Lower leg skin (tissue), 4 donors: Measurements from ENCODE around the gene SPRR2D. TPM values are rescaled to one million over a fixed set of nuclear protein-coding genes. Genes with fewer than 3 reads are reported as not detected.
"Not testable (repeated sequence)": the region's sequence is repeated elsewhere in the genome, so short reads cannot be mapped to it uniquely, and the experiment has no call there.

Experiments
- DNase-seq, 2 donors: peaks; one replicate each; pipeline ENCODE4 v3.0.0-alpha.2; 2019; ENCODE audit warnings: low spot score in 2 of 2
- H3K4me3 ChIP-seq: fragments of 200-600 bp; sonication (generic); 2 replicates; pipeline ENCODE4 v1.5.1; 2017; ENCODE audit warnings: mild to moderate bottlenecking, low read depth; ENCODE audit not compliant: poor library complexity, severe bottlenecking
- POLR2A ChIP-seq, 2 donors: fragments of 450-650 bp; IDR thresholded peaks; one replicate each; pipeline ENCODE4 v1.6.1; 2016 to 2017; ENCODE audit warnings: antibody characterized with exemption in 2 of 2, mild to moderate bottlenecking in 1 of 2, moderate library complexity in 1 of 2
- WGBS, 2 donors: methylation state at CpG; one replicate each; pipeline ENCODE4 v1.1.5; 2018; 5-methylcytosine and 5-hydroxymethylcytosine counted together
- intact Hi-C: fragments of 100-400 bp; cut with DNase I; formaldehyde crosslinking; loops from one replicate; pipeline ENCODE4 v1.15.0; 2023; ENCODE audit warnings: low total_unique reads
- total RNA-seq, 4 donors: library from RNA; depleted of rRNA; stranded (reverse); fragments of >200 nt; gene quantifications; one replicate each; pipeline ENCODE4 v1.1.0, GENCODE V29; 2016
- TF ChIP-seq, protein P1 (sequence below), 3 donors: fragments of 450-650 bp; IDR thresholded peaks; one replicate each; pipeline ENCODE4 v1.5.1; 2016; ENCODE audit warnings: antibody characterized with exemption in 3 of 3, mild to moderate bottlenecking in 3 of 3, moderate library complexity in 2 of 3

The SPRR2D gene
- total RNA-seq, 4 donors from 2014 or later: 1.1 to 148 (median 20.6) TPM

DNA sequence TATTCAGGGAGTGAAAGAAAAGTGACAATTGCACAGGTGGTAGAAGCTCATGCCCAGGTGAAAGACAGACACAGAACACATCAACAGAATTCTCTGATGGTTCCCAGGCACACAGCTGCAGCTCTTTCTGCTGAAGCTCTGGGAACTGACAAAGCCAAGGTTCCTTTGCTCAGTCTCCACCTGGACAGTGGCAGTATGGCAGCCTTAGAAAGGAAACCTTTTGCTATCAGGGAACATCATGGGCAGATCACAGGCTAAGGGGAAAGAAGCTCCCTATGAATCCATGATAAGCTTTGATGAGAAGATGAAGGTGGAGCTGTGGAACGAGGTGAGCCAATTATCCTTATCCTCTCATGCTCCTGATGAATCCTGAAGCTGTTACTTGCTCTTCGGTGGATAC, 29.3 kb upstream of the SPRR2D start:
- H3K4me3 ChIP-seq: no peak overlapping the region
- no peak for TF ChIP-seq POLR2A (IDR thresholded peaks at IDR 0.05)
- TF ChIP-seq, protein P1, sequence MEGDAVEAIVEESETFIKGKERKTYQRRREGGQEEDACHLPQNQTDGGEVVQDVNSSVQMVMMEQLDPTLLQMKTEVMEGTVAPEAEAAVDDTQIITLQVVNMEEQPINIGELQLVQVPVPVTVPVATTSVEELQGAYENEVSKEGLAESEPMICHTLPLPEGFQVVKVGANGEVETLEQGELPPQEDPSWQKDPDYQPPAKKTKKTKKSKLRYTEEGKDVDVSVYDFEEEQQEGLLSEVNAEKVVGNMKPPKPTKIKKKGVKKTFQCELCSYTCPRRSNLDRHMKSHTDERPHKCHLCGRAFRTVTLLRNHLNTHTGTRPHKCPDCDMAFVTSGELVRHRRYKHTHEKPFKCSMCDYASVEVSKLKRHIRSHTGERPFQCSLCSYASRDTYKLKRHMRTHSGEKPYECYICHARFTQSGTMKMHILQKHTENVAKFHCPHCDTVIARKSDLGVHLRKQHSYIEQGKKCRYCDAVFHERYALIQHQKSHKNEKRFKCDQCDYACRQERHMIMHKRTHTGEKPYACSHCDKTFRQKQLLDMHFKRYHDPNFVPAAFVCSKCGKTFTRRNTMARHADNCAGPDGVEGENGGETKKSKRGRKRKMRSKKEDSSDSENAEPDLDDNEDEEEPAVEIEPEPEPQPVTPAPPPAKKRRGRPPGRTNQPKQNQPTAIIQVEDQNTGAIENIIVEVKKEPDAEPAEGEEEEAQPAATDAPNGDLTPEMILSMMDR (IDR thresholded peaks at IDR 0.05): no peak
- no peak for DNase-seq
- intact Hi-C loops: no loop called here
- 66 to 77% methylated on average over 2 of the region's 2 CpGs for WGBS, 2 donors

DNA sequence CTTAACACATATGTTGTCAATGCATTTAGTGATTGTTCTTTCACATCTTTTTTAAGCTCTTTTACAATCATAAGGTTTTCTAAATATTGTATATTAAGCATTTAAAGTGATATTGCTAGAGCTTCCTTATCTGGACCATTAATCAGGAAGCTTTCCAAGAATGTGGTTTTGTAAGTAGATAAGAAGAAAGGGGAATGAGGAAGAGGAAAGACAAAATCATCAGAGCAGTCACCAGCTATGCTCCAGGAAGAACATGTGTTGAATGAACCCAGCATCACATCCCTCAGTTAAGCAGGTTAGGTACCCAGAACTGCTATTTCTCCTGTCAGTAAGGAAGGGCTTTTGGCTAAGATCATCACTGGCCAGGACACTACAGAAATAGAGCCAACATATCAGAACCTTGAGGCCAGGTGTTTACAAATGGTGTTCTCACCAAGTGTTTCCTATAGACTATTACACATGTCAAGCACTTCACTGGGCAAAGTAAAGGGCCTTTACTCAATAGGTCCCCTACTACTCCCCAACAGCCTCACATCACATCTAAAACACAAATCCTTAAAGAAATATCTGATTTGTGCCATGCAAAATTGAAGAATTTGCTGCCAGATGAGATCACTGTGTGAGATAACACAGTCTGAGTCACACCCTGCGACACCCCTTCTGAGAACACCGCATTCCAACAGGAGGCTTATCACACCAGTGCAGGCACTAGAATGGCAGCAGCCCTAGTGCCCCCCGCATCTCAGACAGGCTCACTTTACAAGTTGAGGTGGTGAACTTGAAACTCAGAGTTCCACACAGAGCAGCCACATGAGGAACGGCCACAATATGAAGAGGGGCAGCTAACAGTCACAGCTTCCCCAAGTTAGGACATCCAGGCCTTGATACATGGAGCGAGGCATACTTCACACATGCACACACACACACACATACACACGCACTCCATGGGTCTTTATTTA, 18.2 kb upstream of the SPRR2D start:
- no peak for DNase-seq
- intact Hi-C loops: no loop called here
- H3K4me3 ChIP-seq: no peak overlapping the region
- TF ChIP-seq POLR2A (IDR thresholded peaks at IDR 0.05): no peak
- TF ChIP-seq, protein P1 (IDR thresholded peaks at IDR 0.05): no peak
- 62 to 68% methylated on average over 6 of the region's 6 CpGs for WGBS, 2 donors

DNA sequence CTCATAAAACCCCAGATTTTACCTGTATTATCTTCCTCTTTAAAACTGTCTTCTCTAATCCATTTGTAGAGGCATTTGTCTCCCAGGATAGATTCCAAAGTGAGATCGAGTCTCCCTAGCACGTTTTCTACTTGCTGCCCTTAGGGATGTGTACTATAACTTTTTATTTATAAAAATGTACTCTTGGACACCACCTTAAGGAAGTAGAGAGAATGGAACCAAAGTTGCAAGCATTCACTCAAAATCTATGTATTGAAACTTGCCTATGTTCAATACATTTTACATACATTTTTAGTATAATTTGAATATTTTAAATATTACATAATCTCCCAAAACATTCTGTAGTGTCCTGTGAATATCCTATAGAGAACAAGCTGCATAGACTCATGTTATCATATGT, 17.2 kb upstream of the SPRR2D start:
- TF ChIP-seq POLR2A (IDR thresholded peaks at IDR 0.05): no peak
- TF ChIP-seq, protein P1 (IDR thresholded peaks at IDR 0.05): no peak
- intact Hi-C loops: no loop called here
- 29 to 34% methylated on average over 2 of the region's 2 CpGs for WGBS, 2 donors
- DNase-seq: no peak
- H3K4me3 ChIP-seq: no peak overlapping the region

DNA sequence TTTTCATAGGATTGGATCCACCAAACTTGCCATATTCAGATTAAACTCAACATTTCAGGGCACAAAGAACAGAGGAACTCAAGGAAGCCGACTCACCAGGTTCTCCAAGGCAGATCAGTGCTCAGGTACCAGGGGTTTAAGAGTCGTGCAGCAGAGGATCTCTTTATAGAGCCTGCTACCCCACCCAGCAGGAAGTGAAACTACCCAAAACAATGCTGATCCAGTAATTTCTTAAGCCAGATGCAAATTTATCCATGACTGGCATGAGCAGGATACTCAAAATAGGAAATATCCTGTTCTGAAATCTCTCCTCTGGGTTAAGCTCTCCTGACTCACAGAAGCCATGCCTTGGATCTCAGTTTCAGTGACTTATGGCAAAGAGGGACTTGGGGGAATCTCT, 16.5 kb upstream of the SPRR2D start, which contains the start of gene SPRR2A:
Gene SPRR2A (minus strand): TSS at position 138 of the 400 bp plus-strand sequence. CDS start 777 bp downstream, outside the sequence.
- DNase-seq: no peak
- WGBS, 2 donors: 54 to 58% methylated on average over 2 of the region's 2 CpGs
- no peak for TF ChIP-seq POLR2A (IDR thresholded peaks at IDR 0.05)
- TF ChIP-seq, protein P1 (IDR thresholded peaks at IDR 0.05): no peak
- intact Hi-C loops: no loop called here
- H3K4me3 ChIP-seq: no peak within 1 kb of the TSS

DNA sequence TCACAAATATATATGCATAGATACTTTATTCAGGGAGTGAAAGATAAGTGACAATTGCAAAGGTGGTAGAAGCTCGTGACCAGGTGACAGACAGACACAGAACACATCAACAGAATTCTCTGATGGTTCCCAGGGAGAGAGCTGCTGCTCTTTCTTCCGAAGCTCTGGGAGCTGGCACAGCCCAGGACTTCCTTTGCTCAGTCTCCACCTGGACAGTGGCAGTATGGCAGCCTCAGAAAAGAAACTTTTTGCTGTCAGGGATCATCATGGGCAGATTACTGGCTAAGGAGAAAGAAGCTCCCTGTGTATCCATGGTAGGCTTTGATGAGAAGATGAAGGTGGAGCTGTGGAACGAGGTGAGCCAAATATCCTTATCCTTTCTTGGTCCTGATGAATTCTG, 15.2 kb upstream of the SPRR2D start:
- DNase-seq, intact Hi-C loops, H3K4me3 ChIP-seq: not testable (repeated sequence)
- WGBS, 2 donors: 40 to 58% methylated on average over 3 of the region's 3 CpGs

DNA sequence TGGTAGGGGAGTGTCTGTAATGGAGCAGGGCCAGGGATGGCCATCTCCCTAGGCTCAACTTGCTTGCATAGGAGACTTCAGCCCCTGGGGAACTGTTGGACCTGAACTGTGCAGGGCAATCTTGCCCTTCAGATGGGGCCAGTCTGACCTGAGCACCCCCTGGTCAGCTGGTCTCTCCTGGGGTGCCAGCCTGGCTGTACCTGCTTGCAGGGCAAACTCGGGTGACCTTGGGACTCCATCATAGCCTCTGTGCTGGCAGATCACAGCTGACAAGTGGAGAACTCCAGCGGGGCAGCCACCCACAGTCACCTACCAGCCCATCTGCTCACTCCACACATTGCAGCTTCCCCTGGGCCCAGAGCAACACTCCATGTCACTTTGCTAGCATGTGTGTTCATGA, 8.3 kb upstream of the SPRR2D start:
- DNase-seq: no peak
- WGBS, 2 donors: 83 to 92% methylated on average over 2 of the region's 2 CpGs
- intact Hi-C loops: no loop called here
- TF ChIP-seq, protein P1 (IDR thresholded peaks at IDR 0.05): no peak
- no peak for TF ChIP-seq POLR2A (IDR thresholded peaks at IDR 0.05)
- H3K4me3 ChIP-seq: no peak overlapping the region
